Measurements from ENCODE around the gene ATRNL1.
"Not testable (repeated sequence)": the region's sequence is repeated elsewhere in the genome, so short reads cannot be mapped to it uniquely, and the experiment has no call there.

- TF ChIP-seq CTCF (conservative IDR thresholded peaks at IDR 0.05; ENCODE audit: low read length); EZH2phosphoT487 (IDR thresholded peaks at IDR 0.05; ENCODE audit: borderline replicate concordance, low read depth, low read length): not testable (repeated sequence)
Measured at GRCh38 chr10:115405838-115406237, 312.7 kb downstream of the ATRNL1 start.
